GM23338 (cell line): ENCODE measurements around the gene FCSK. TPM values are rescaled to one million over a fixed set of nuclear protein-coding genes. Genes with fewer than 3 reads are reported as not detected.
A peak's percentile ranks its signal among the peaks of the same experiment; 100 is the strongest.

Experiments
- ATAC-seq: fragments of 200-7000 bp; cut with Tn5 transposase; 3 replicates; pipeline ENCODE4 v1.9.1; 2020
- DNase-seq: peaks from one replicate; pipeline ENCODE4 v3.0.0-alpha.2; 2015; ENCODE audit warnings: low spot score
- H2AFZ ChIP-seq: fragments of 200-600 bp; sonication (generic); 2 replicates; pipeline ENCODE4 v1.8.0; 2016; ENCODE audit warnings: antibody characterized with exemption, mild to moderate bottlenecking, moderate library complexity
- H3F3A ChIP-seq: fragments of 200-600 bp; sonication (generic); replicated peaks from 2 replicates; pipeline ENCODE4 v1.8.0; 2017; ENCODE audit warnings: antibody characterized with exemption, mixed run types, low read depth
- H3K27ac ChIP-seq: fragments of 200-600 bp; sonication (generic); 2 replicates; pipeline ENCODE4 v1.6.1; 2016; ENCODE audit warnings: low read depth
- H3K27me3 ChIP-seq: fragments of 200-600 bp; sonication (generic); 2 replicates; pipeline ENCODE4 v1.8.0; 2016; ENCODE audit warnings: mild to moderate bottlenecking, mixed run types, moderate library complexity; ENCODE audit not compliant: insufficient read depth
- H3K36me3 ChIP-seq: fragments of 200-600 bp; sonication (generic); 2 replicates; pipeline ENCODE4 v1.8.0; 2016; ENCODE audit warnings: mild to moderate bottlenecking; ENCODE audit not compliant: insufficient read depth
- H3K4me1 ChIP-seq: fragments of 200-600 bp; sonication (generic); 2 replicates; pipeline ENCODE4 v1.8.0; 2016; ENCODE audit warnings: mild to moderate bottlenecking, moderate library complexity; ENCODE audit not compliant: insufficient read depth
- H3K4me2 ChIP-seq: fragments of 200-600 bp; sonication (generic); 2 replicates; pipeline ENCODE4 v1.7.1; 2017; ENCODE audit warnings: mixed run types
- H3K4me3 ChIP-seq: fragments of 200-600 bp; sonication (generic); 2 replicates; pipeline ENCODE4 v1.6.1; 2016; ENCODE audit warnings: mixed run types
- H3K79me2 ChIP-seq: fragments of 200-600 bp; sonication (generic); replicated peaks from 2 replicates; pipeline ENCODE4 v1.8.0; 2017; ENCODE audit warnings: mild to moderate bottlenecking; ENCODE audit not compliant: insufficient read depth
- H3K9me2 ChIP-seq: fragments of 200-600 bp; sonication (generic); 2 replicates; pipeline ENCODE4 v1.8.0; 2017; ENCODE audit not compliant: insufficient read depth
- H4K20me1 ChIP-seq: fragments of 200-600 bp; sonication (generic); replicated peaks from 2 replicates; pipeline ENCODE4 v1.8.0; 2017; ENCODE audit warnings: mild to moderate bottlenecking; ENCODE audit not compliant: insufficient read depth
- H3K27ac Mint-ChIP-seq: 2 replicates; pipeline ENCODE4 v1.8.0; 2020; ENCODE audit warnings: inconsistent platforms, mild to moderate bottlenecking, moderate library complexity, mixed read lengths
- H3K27me3 Mint-ChIP-seq: 3 replicates; pipeline ENCODE4 v1.8.0; 2022; ENCODE audit warnings: low read depth, mild to moderate bottlenecking, moderate library complexity, mixed read lengths, inconsistent platforms; ENCODE audit not compliant: insufficient read depth, poor library complexity
- H3K36me3 Mint-ChIP-seq: 3 replicates; pipeline ENCODE4 v1.8.0; 2021; ENCODE audit warnings: low read depth, mild to moderate bottlenecking, inconsistent platforms, moderate library complexity, mixed read lengths
- H3K4me1 Mint-ChIP-seq: 3 replicates; pipeline ENCODE4 v1.8.0; 2020; ENCODE audit warnings: mild to moderate bottlenecking, inconsistent platforms, mixed read lengths
- H3K4me3 Mint-ChIP-seq: 3 replicates; pipeline ENCODE4 v1.8.0; 2021; ENCODE audit warnings: moderate library complexity, mild to moderate bottlenecking, inconsistent platforms, mixed read lengths
- H3K9me3 Mint-ChIP-seq: 3 replicates; pipeline ENCODE4 v1.8.0; 2020; ENCODE audit warnings: moderate library complexity, mild to moderate bottlenecking, inconsistent platforms, mixed read lengths
- CREB1 ChIP-seq: fragments of 250-450 bp; sonication (Bioruptor Pico); IDR thresholded peaks from 2 replicates; pipeline ENCODE4 v1.5.0; 2020; ENCODE audit warnings: low read depth, mild to moderate bottlenecking, moderate library complexity
- CTCF ChIP-seq, 2 experiments: fragments of 200-600 bp in 1 of 2; sonication (generic) in 1 of 2; conservative IDR thresholded peaks; 2 replicates each; pipeline versions ENCODE4 v1.5.1 to v1.6.1; 2016 to 2017; ENCODE audit warnings: antibody characterized with exemption in 2 of 2, low read depth in 2 of 2, mild to moderate bottlenecking in 2 of 2, moderate library complexity in 1 of 2
- ETS1 ChIP-seq: IDR thresholded peaks from 2 replicates; pipeline ENCODE4 v1.6.1; 2016; ENCODE audit warnings: antibody characterized with exemption
- EZH2 ChIP-seq: fragments of 200-600 bp; sonication (generic); IDR thresholded peaks from one replicate; pipeline ENCODE4 v1.8.0; 2017; ENCODE audit warnings: antibody characterized with exemption, mild to moderate bottlenecking, low read depth; ENCODE audit not compliant: unreplicated experiment
- EZH2phosphoT487 ChIP-seq: fragments of 200-600 bp; sonication (generic); IDR thresholded peaks from one replicate; pipeline ENCODE4 v1.8.1; 2018; ENCODE audit warnings: antibody characterized with exemption; ENCODE audit not compliant: unreplicated experiment
- JUNB ChIP-seq: IDR thresholded peaks from one replicate; pipeline ENCODE4 v1.6.1; 2016; ENCODE audit warnings: antibody characterized with exemption; ENCODE audit not compliant: unreplicated experiment
- NANOG ChIP-seq: IDR thresholded peaks from 2 replicates; pipeline ENCODE4 v1.6.1; 2016; ENCODE audit warnings: antibody characterized with exemption, borderline replicate concordance
- POLR2AphosphoS5 ChIP-seq: IDR thresholded peaks from 2 replicates; pipeline ENCODE4 v1.6.1; 2016; ENCODE audit warnings: antibody characterized with exemption, low read depth
- REST ChIP-seq: IDR thresholded peaks from one replicate; pipeline ENCODE4 v1.6.1; 2018; ENCODE audit warnings: antibody characterized with exemption; ENCODE audit not compliant: unreplicated experiment
- STAT1 ChIP-seq: IDR thresholded peaks from one replicate; pipeline ENCODE4 v1.6.1; 2016; ENCODE audit warnings: antibody characterized with exemption; ENCODE audit not compliant: unreplicated experiment
- ZNF114 ChIP-seq: fragments of 250-450 bp; sonication (Bioruptor Pico); IDR thresholded peaks from 2 replicates; pipeline ENCODE4 v1.5.0; 2020; ENCODE audit warnings: mild to moderate bottlenecking, moderate library complexity
- ZNF331 ChIP-seq: fragments of 250-450 bp; sonication (Bioruptor Pico); IDR thresholded peaks from 2 replicates; pipeline ENCODE4 v1.5.0; 2020; ENCODE audit warnings: low read depth, mild to moderate bottlenecking, moderate library complexity
- ZNF462 ChIP-seq: fragments of 250-450 bp; sonication (Bioruptor Pico); IDR thresholded peaks from 2 replicates; pipeline ENCODE4 v1.5.0; 2020; ENCODE audit warnings: mild to moderate bottlenecking, moderate library complexity
- polyA plus RNA-seq: library from polyadenylated mRNA; unstranded; fragments of >200 nt; fragmentation: Nextera tagmentation; extraction: Ambion mirVana; gene quantifications from 2 replicates; pipeline ENCODE4 v1.2.1, GENCODE V29; 2016
- total RNA-seq: library from RNA; depleted of rRNA; stranded (reverse); fragments of >200 nt; shearing (Covaris generic); gene quantifications from 2 replicates; pipeline ENCODE4 v1.2.3, GENCODE V29; 2014

The FCSK gene
- total and polyA plus RNA-seq, 2 experiments from 2014 or later: 2.3 to 4.0 TPM

GRCh38 chr16:70527315-70527996 is 73.1 kb downstream of the FCSK start:
- Mint-ChIP-seq H3K9me3 (no peaks in the 10 kb centered on the region; the same call in 1 of the 3 replicates), H3K27me3 (peaks cover 24% of the 10 kb centered on the region), H3K27ac (no peak overlapping the region), H3K36me3 (peaks cover 86% of the 10 kb centered on the region), H3K4me1 (peaks cover 28% of the 10 kb centered on the region), H3K4me3 (peak overlapping the region; percentile 99)
- no peak overlapping the region for H2AFZ ChIP-seq
- H3K4me3 ChIP-seq: 0 out of 2 replicates have a peak overlapping the region, but pooled peaks have one; percentile 85
- DNase-seq (no peak), ATAC-seq (no peak)
- H3K79me2 ChIP-seq: peaks cover 94% of the 10 kb centered on the region
- peak overlapping the region; percentile 94; the same call in 1 of the 2 replicates for H3K4me2 ChIP-seq
- no peak overlapping the region for H3K27ac ChIP-seq
- peaks cover 39% of the 10 kb centered on the region for H3F3A ChIP-seq
- TF ChIP-seq ETS1: no peak
- no peak for TF ChIP-seq CREB1 (CRISPR knock-in tag)
- TF ChIP-seq NANOG: no peak
- TF ChIP-seq REST: no peak
- no peak for TF ChIP-seq EZH2
- no peak for TF ChIP-seq ZNF114 (CRISPR knock-in tag)
- no peak for TF ChIP-seq ZNF331 (CRISPR knock-in tag)
- no peak for TF ChIP-seq CTCF (conservative IDR thresholded peaks at IDR 0.05; ENCODE audit: low read depth in 2 of 2)
- TF ChIP-seq ZNF462 (CRISPR knock-in tag): no peak
- no peak for TF ChIP-seq STAT1
- no peak for TF ChIP-seq EZH2phosphoT487
- no peak for TF ChIP-seq JUNB
- TF ChIP-seq POLR2AphosphoS5: no peak
- H3K36me3 ChIP-seq: peaks cover 54% of the 10 kb centered on the region
- H3K9me2 ChIP-seq: no peaks in the 10 kb centered on the region
- peaks cover 61% of the 10 kb centered on the region for H4K20me1 ChIP-seq
- no peaks in the 10 kb centered on the region for H3K27me3 ChIP-seq
- peaks cover 19% of the 10 kb centered on the region for H3K4me1 ChIP-seq
